ENCODE measurements around the gene CHD6. TPM values are rescaled to one million over a fixed set of nuclear protein-coding genes. Genes with fewer than 3 reads are reported as not detected.

Gene CHD6
- total RNA-seq, 6 experiments from 2014 or later, result 9.3 to 24.1 (median 16.6) TPM

DNA sequence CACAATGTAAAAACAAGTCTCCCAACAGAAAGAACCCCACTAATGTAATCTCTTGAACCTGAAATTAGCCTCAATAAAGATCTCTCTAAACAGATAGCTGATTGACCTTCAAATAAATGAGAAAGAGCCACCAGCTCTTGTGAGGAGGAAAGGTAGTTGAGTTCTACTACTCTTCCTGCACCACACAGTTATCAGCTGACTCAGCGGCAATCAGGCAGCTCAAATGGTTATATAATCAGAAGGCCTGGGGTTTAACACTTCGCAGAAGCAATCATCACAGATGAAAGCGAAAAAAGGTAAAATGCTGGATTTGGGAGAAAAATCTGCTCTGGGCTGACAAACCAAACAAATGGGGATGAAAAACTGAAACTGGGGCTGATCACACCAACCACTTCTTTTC lies 91.8 kb downstream of the CHD6 start:
- H3K4me3 ChIP-seq, result no peak overlapping the region
- no peaks in the 10 kb centered on the region for H3K27me3 ChIP-seq
- TF ChIP-seq, protein P1, sequence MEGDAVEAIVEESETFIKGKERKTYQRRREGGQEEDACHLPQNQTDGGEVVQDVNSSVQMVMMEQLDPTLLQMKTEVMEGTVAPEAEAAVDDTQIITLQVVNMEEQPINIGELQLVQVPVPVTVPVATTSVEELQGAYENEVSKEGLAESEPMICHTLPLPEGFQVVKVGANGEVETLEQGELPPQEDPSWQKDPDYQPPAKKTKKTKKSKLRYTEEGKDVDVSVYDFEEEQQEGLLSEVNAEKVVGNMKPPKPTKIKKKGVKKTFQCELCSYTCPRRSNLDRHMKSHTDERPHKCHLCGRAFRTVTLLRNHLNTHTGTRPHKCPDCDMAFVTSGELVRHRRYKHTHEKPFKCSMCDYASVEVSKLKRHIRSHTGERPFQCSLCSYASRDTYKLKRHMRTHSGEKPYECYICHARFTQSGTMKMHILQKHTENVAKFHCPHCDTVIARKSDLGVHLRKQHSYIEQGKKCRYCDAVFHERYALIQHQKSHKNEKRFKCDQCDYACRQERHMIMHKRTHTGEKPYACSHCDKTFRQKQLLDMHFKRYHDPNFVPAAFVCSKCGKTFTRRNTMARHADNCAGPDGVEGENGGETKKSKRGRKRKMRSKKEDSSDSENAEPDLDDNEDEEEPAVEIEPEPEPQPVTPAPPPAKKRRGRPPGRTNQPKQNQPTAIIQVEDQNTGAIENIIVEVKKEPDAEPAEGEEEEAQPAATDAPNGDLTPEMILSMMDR (IDR thresholded peaks at IDR 0.05), result no peak
- no peak for TF ChIP-seq POLR2A (IDR thresholded peaks at IDR 0.05)
- DNase-seq (no peak), ATAC-seq (peak in 2 of 4 donors; percentile 41 to 46)
- intact Hi-C loops (cut with DNase I), result no loop called here
- no peak overlapping the region for H3K27ac ChIP-seq
- peaks cover 0 to 4% (median 0%) of the 10 kb centered on the region in 4 donors for H3K4me1 ChIP-seq
- no peaks in the 10 kb centered on the region for H3K9me3 ChIP-seq
- WGBS (ENCODE audit: insufficient coverage, low coverage, low lambda C conversion rate, missing lambda C conversion rate), result 74% methylated on average over 3 of the region's 3 CpGs
- no peaks in the 10 kb centered on the region for H3K36me3 ChIP-seq

DNA sequence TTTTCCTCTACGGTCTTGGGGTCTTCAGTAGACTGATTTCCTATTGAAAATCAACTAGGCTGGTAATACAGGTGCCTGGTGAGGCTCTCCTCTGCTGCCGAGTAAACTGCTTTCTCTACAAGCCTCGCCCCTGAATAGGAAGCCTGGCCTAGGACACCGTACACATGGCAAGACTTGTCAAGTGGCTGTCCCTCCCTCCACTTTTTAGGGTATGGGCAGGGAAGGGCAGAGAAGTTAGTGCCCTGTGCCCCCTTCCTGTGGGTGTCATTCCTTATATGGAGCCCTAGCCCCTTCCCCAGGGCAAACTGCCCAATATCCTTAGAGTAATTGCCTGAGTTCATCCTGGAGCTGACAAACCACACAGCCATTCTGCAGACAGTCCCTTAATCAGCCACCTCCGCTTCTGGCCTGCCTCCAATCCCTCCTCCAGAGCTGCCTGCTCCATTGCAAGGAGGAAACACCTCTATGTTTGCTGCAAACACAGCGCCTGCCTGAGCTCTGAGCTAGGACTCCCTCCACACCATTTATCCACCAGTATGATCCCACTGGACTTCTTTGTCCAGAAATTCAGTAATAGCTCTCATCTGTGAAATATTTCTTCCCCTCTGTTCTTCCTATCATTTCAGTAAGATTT lies 93.1 kb downstream of the CHD6 start:
- H3K27me3 ChIP-seq, result no peaks in the 10 kb centered on the region
- 49% methylated on average over 4 of the region's 6 CpGs for WGBS (ENCODE audit: insufficient coverage, low coverage, low lambda C conversion rate, missing lambda C conversion rate)
- H3K36me3 ChIP-seq, result no peaks in the 10 kb centered on the region
- intact Hi-C loops (cut with DNase I), result no loop called here
- H3K4me3 ChIP-seq, result no peak overlapping the region
- DNase-seq, result peak; percentile 63 to 83 (median 65)
- TF ChIP-seq POLR2A (IDR thresholded peaks at IDR 0.05), result no peak
- no peaks in the 10 kb centered on the region for H3K9me3 ChIP-seq
- no peak overlapping the region for H3K27ac ChIP-seq
- peak; percentile 65 to 97 (median 83) for ATAC-seq
- peaks cover 0 to 4% (median 0%) of the 10 kb centered on the region in 4 donors for H3K4me1 ChIP-seq

DNA sequence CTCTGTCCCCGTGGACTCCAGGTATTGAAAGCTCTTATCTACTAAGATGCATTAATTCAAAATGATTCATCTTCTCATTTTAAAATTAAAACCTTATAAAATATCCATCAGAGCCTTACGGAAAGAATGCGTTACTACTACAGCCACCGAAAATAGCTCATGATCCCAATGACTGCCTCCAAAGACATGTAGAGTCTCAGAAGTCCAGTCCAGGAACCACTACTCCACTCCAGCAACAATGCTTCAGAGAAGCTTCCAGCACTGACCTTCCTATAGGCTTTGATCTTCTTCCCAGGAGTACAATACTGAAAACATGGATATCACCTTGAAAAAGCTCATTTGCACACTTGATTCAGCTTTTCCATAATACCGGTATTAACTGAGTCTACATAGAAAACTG lies 94.3 kb downstream of the CHD6 start:
- H3K27ac ChIP-seq, result no peak overlapping the region
- no peaks in the 10 kb centered on the region for H3K9me3 ChIP-seq
- TF ChIP-seq, protein P1 (IDR thresholded peaks at IDR 0.05), result no peak
- TF ChIP-seq POLR2A (IDR thresholded peaks at IDR 0.05), result no peak
- 87% methylated on average over 4 of the region's 5 CpGs for WGBS (ENCODE audit: insufficient coverage, low coverage, low lambda C conversion rate, missing lambda C conversion rate)
- H3K4me3 ChIP-seq, result no peak overlapping the region
- intact Hi-C loops (cut with DNase I), result no loop called here
- peaks cover 0 to 4% (median 0%) of the 10 kb centered on the region in 4 donors for H3K4me1 ChIP-seq
- ATAC-seq (no peak), DNase-seq (no peak)
- no peaks in the 10 kb centered on the region for H3K27me3 ChIP-seq
- H3K36me3 ChIP-seq, result no peaks in the 10 kb centered on the region

DNA sequence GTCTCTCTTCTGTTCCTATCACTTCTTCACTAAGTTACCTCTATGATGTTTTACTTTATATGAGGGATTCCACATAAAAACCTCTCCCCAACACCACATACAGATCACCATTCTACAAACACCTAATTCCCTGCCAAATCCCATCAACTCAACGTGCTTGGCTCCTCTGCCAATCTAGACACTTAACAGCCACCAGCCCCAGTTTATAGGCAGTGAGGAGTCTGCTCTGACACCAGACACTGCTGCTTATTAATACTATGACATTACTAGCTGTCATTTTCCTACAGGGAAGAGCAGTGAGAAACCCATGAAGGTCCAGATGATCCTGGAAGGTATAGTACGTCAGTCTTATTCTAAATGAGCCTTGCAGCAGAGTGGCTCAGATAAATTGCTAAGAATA lies 104.3 kb downstream of the CHD6 start:
- TF ChIP-seq POLR2A (IDR thresholded peaks at IDR 0.05), result no peak
- TF ChIP-seq, protein P1 (IDR thresholded peaks at IDR 0.05), result no peak
- H3K27ac ChIP-seq, result no peak overlapping the region
- H3K36me3 ChIP-seq, result peaks cover 0 to 4% (median under 1%) of the 10 kb centered on the region in 4 donors
- WGBS (ENCODE audit: insufficient coverage, low coverage, low lambda C conversion rate, missing lambda C conversion rate), result 67% methylated on average over 1 of the region's 2 CpGs
- ATAC-seq, result no peak
- intact Hi-C loops (cut with DNase I), result no loop called here
- DNase-seq, result no peak
- H3K4me1 ChIP-seq, result peaks cover 0 to 42% (median 15%) of the 10 kb centered on the region in 4 donors
- no peak overlapping the region for H3K4me3 ChIP-seq
- H3K9me3 ChIP-seq, result no peaks in the 10 kb centered on the region
- H3K27me3 ChIP-seq, result no peaks in the 10 kb centered on the region

DNA sequence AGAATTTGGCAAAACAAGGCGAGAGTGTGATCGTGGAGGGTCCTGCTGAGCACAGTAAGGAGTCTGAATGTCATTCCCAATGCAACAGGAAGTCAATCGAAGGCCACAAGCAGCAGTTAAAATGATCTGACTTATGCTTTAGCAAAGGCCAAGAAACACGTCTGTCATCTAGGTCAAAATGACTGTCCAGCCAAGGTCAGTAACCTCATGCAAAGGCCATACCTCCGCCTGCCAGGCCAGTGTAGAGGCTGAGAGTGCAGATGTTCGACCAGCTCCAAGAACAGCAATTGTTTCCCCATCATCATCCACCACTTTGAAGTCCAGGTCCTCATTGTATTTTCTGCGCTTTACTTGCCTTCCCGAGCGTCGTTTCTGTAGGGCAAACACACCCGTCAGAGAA lies 105.6 kb downstream of the CHD6 start:
- ATAC-seq, result peak; percentile 68 to 77 (median 76)
- H3K4me1 ChIP-seq, result peaks cover 0 to 54% (median 22%) of the 10 kb centered on the region in 4 donors
- H3K27ac ChIP-seq, result peak overlapping the region in 1 of 3 donors; percentile 37
- no peaks in the 10 kb centered on the region for H3K9me3 ChIP-seq
- intact Hi-C loops (cut with DNase I), result no loop called here
- 63% methylated on average over 8 of the region's 11 CpGs for WGBS (ENCODE audit: insufficient coverage, low coverage, low lambda C conversion rate, missing lambda C conversion rate)
- peak in 2 of 3 donors; percentile 66 to 67 for DNase-seq
- no peak overlapping the region for H3K4me3 ChIP-seq
- H3K27me3 ChIP-seq, result no peaks in the 10 kb centered on the region
- peaks cover 0 to 4% (median under 1%) of the 10 kb centered on the region in 4 donors for H3K36me3 ChIP-seq
- TF ChIP-seq, protein P1 (IDR thresholded peaks at IDR 0.05), result no peak
- no peak for TF ChIP-seq POLR2A (IDR thresholded peaks at IDR 0.05)

All from right lobe of liver (tissue), 6 donors.